ENCODE data around the gene FAM120AOS.

- TF ChIP-seq CTCF (IDR thresholded peaks at IDR 0.05): no peak
- TF ChIP-seq POLR2A (IDR thresholded peaks at IDR 0.05): no peak
Observed at GRCh38 chr9:93470391-93470790, 17.0 kb upstream of the FAM120AOS start.
